Frontal cortex (tissue), 4 donors: Measurements from ENCODE around the gene KRT13. TPM values are rescaled to one million over a fixed set of nuclear protein-coding genes. Genes with fewer than 3 reads are reported as not detected.

ENCODE experiments used
- DNase-seq, 2 donors: peaks; one replicate each; pipeline ENCODE4 v3.0.0; 2012; ENCODE audit warnings: low spot score in 2 of 2
- FAIRE-seq: peaks from 2 replicates; lab custom pipeline; 2012; peaks lifted over from hg19 to GRCh38; lab: Jason Lieb, UNC
- total RNA-seq: library from RNA; depleted of rRNA; stranded (reverse); fragments of >200 nt; gene quantifications from one replicate; pipeline ENCODE4 v1.2.3, GENCODE V29; 2014
- donor health status: control.
- donor health status: control.
- donor health status: control.

Gene KRT13
- total RNA-seq, 1 donor from 2014 or later: not detected

DNA sequence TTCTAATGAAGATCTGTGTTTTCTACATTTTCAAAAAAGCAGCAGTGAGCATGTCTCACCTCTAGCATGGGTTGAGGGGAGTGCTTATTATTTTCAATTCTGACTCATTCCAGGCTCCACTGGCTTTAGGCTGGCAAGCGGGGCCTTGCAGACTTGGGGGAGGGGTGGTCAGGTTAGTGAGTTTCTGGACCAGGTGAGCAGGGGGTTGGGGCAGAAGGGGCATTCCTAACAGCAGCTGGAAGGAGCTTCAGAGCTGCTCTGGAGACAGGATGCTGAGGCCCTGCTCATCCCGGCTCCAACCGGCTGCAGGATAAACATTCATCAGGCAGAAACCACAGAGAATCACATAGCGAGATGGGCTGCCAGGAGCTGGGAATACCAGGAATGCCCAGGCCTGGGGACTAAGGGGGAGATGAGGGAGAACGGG, 33.2 kb upstream of the KRT13 start:
- DNase-seq (no peak), FAIRE-seq (no peak)

DNA sequence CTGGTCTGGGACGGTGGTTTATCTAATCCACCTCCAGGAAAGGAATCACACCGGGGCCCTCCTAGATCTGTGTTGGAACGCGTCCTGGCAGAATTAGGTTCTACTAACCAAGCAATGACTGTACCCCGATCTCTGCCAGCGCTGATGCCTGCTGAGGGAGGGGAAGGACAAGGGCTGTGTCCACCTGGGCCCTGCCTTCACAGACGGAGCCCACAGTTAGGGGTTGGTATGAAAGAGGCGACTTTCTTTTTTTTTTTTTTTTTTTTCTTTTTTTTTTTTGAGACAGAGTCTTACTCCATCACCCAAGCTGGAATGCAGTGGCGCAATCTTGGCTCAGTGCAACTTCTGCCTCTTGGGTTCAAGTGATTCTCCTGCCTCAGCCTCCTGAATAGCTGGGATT, 32.6 kb upstream of the KRT13 start:
- FAIRE-seq (no peak), DNase-seq (no peak)

DNA sequence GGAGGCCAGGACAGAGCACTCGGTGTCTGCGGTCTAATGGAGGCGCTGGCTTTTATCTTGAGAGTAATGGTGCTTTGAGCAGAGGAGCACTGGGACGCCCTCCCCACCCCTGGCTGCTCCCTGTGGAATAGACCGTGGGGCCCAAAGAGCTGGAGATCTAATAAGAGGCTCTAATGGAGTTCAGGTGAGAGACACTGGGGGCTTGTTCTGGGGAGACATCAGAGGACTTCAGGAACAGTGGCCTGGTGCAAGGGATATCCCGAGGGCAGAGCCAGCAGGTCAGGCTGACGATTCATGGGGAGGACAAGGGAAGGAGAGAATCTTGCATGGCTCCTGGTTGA, 32.2 kb upstream of the KRT13 start:
- DNase-seq: no peak
- no peak for FAIRE-seq

DNA sequence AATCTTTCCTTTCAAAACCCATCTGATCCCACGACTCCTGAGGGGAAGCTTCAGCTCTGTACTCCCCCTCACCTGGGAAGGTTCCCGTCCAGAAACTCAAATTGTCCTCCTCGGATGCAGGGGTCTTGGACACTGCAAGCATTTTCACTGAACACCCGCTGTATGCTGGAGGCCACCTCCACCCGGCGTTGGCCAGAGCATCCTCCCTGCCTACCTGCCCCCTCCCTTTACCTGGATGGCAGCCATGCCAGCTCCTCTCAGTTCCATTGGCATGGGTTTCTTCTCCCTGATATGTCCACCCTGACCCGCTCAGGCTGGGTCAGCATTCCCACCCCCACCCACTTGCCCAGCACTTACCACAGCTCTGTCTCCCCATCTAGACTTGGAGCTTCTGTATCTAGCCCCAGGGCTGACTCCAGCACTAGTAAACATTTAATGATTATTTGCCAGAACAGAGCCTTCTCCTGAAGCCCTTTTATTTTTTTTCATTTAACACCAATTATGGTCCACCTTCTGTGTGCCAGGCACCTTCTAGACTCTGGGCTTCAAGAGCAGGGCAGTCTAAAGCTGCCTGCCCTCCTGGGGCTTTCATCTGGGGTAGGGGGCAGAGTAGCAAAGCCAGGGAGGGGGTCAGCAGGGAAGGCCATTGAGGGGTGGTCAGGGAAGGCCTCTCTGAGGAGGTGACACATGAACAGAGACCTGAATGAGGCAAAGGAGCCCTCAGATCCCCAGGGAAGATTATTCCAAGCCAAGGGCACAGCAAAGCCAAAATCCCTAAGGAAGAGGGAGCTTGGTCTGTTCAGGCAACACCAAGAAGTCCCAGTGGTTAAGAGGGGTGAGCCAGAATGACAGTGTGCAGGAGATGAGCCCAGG, 31.6 kb upstream of the KRT13 start:
- DNase-seq (no peak), FAIRE-seq (no peak)

DNA sequence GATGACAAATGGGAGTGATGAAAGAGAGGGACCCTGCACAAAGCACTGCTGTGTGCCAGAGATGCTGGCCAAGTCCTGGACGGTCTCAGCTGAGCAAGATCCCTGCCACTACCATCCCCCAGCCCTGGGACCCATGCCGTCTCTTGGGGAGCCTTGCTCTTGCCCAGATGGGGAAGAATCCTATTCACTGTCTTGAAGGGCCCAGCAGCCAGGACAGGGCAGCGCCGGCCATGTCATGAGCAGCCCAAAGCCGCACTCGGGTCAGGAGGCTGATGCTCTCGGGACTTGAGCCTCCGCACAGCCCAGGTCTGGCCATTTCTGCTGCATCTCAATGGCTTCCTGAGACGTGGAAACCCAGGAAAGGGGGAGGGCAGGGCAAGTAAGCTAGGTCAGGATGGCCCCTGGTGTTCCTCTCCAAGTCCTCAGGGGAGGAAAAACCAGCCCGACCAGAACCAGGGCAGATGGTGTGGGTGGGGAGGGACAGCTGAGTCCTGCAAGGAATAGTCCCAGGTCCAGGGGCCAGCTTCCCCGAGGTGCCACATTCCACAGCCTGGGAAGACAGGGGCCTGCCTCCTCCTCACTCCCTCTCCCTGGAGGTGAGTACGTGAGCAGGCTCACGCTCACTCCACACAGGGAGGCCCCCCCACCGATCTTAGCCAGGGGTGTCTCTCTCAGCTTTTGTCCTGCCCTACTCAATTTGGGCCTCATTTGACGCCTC, 30.5 kb upstream of the KRT13 start:
- FAIRE-seq: no peak
- no peak for DNase-seq

DNA sequence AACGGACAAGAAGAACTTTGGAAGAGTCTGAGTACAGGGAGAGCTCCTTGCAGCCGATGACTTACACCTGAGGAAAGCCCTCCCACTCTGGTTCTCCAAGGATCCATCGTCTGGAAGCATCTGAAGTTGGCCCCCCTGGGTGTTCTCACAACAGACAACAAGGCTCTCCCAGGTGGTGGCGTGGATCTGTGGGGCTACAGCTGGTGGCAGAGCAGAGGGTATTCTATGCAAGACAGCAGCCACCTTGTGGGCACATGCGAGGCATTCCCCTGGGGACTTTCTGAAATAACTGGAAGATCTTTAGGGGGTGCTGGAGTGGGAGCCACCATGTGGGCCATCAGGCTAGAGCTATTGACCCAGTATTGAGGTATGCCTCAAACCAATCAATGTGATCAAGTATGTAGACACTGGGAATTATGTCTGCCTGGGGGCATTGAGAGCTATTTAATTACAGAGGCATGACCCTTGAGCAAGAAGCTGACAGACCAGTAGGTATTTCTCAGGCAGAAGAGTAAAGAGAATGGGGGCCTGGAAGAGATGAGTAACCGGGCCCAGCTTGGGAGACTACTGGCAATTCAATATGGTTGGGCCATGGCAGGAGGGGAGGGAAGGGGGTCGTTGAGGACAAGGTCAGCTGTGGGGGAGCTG, 29.6 kb upstream of the KRT13 start:
- FAIRE-seq (no peak), DNase-seq (no peak)

DNA sequence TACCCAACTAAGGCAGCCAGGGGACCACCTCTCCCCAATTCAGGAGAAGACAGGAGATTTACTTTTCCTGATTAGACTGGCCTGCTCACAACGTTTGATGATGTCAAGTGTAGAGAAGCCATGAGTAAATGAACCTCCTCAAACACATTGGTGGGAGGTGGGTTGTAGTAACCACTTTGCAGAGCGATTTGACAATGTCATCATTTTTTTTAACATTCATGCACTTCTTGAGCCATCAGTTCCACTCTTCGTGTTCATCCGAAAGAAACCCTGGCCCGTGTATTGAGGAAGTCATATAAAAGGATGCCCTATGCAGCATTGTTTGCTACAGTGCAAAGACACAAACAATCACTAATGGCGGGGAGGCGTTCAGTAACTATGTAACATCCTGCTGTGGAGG, 28.2 kb upstream of the KRT13 start:
- FAIRE-seq: no peak
- no peak for DNase-seq

DNA sequence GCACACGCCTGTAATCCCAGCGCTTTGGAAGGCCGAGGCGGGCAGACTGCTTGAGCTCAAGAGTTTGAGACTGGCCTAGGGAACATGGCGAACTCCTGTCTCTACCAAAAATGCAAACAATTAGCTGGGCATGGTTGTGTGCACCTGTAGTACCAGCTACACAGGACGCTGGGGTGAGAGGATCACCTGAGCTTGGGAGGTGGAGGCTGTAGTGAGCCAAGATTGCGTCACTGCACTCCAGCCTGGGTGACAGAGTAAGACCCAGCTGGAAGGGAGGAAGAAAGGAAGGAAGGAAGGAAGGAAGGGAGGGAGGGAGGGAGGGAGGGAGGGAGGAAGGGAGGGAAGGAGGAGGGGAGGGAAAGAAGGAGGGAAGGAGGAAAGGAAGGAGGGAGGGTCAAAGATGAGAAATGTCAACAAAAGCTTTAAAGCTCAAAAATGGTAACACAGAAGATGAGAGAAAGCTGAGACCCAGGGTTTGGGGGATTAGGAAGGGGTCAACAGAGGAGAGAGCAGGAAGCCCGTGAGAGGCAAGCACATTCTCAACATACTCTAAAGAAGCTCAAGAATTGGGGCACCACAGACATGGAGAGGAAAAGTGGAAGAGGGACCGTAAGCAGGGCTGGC, 27.6 kb upstream of the KRT13 start:
- DNase-seq: no peak
- FAIRE-seq: no peak

DNA sequence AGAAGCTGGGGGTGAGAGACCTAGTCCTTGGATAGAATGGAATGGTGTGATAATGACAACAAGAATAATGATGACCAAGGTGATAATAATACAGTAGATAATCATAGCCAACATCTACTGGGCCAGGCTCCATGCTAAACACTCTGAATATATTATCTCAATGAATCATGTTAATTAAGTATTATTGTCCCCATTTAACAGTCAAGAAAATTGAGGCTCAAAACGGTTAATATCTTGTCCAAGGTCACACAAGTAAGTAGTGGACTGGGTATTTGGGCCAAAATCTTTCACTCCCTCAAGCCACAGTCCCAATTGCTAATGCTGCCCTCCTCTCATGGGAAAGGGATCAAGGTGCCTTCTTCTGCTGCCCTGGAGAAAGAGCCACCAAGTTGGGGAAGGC, 26.6 kb upstream of the KRT13 start:
- no peak for DNase-seq

DNA sequence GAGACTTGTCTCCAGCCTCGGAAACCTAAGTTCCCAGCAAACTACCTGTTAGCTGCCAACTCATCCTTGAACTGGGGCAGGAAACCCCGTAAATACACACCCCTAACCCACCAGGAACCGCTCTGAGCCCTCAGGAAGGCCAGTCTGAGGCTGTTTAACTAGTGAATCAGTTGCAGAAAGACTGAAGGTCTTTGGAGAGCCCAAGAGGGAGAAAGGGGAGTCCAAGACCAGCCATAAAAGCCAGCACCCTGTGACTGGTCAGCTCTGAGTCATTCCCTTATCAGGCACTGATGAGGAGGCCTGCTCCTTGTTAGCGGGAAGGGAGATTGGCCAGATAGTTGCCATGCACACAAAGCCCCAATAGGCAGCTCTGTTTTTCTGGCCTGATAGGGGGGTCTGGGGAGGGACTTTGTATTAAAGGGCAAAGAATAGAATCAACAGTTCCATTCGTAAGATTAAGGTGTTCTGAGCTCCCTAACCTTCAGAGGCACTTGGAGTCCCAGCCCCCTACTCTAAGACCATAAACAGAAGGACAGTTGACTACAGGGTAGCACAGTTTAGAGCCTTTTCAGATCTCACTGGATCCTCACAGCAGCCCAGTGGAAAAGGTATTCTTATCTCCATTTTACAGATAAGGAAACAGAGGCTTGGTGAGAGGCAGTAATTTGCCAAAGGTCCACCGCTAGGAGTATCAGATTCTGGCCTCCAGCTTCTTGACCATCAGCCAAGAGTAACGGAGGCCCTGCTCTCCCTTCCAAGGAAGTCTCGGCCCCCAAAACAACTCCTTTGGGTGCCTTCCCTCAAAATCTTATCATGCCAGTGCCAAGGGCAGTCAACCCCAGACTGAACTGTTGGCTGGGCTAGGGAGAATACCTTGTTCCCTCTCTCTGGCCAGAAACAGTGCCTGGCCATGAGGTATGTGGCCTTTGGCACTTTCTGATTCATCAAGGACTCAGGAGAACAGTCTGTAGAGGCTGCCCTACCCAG, 24.9 kb upstream of the KRT13 start:
- no peak for DNase-seq
- no peak for FAIRE-seq

More for the DNA sequence above, 26.6 kb upstream of the KRT13 start:
- no peak for FAIRE-seq

DNA sequence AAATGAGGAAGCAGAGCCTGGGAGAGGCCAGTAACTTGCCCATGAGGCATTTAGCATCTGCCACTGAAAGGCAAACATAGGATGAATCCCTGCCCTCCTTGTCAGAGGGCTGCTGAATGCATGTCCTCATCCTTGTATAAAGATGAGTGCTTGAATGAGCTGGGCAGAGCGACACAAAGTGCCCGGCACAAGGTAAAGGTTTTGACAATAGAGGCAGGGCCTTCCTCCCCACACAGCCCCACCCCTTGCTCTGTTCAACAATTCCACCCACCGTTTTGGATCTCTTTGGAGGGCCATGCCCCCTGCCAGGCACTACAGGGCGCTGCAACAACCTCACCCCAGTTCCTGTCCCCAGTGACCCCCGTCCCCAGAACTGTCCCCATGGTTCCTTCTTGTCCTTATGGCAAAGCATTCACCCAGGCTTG, 24.1 kb upstream of the KRT13 start:
- DNase-seq (no peak), FAIRE-seq (no peak)

DNA sequence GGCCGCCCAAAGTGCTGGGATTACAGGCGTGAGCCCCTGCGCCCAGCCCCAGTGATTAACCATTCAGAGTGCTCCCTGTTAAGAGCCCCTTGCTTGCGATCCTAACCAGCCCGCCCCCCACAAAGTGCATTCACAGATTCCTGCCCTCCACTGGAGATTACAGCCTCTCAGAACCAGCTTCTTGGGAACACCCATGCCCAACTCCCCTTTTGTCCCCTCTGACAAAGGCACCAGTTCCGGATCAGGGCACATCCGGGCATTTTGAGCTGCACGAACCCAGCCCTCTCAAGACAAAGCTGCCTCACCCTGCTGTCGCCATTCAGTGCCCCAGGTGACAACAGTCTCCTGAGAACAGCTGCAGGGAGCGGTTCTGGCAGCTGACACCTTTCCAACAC, 23.5 kb upstream of the KRT13 start:
- DNase-seq (no peak), FAIRE-seq (no peak)

DNA sequence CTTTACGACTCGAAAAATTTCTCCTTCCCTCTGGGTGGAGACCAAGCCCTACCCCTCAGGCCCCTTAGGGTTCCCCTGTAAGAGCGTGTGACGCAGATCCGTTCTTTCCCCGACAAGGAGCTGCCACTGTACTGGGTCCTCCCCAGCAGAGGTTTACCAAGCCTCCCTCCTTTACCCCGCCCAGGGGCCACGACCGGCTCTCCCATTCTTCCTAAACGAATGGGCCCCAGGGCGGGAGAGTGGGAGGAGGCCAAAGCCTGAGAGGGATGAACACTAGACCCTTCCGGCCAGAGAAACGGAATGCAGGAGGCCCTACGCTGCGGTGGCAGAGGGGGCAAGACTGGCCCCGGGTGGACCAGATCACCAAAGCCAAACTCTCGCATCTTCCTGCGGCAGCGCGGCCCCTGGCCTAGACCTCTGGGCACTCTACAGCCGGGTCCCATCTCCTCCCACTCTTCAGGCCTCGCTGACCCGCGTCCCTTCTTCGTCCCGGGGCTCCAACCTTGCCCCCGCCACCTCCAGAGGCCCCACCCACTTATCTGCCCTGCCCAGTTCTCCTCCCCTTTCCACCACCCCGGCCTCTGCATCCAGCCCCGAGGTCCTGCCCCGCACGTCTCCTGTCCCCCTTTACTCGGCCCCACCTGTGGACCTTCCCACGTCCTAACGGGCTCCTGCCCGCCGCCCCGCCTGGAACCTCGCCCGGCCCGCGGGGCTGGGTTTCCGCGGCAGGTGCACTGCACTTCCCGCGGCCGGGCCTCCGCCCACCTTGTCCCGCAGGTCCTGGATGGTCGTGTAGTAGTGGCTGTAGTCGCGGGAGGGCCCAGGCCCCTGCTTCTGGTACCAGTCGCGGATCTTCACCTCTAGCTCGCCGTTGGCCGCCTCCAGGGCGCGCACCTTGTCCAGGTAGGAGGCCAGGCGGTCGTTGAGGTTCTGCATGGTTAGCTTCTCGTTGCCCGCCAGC, 21.9 kb upstream of the KRT13 start:
- no peak for DNase-seq
- FAIRE-seq: no peak

DNA sequence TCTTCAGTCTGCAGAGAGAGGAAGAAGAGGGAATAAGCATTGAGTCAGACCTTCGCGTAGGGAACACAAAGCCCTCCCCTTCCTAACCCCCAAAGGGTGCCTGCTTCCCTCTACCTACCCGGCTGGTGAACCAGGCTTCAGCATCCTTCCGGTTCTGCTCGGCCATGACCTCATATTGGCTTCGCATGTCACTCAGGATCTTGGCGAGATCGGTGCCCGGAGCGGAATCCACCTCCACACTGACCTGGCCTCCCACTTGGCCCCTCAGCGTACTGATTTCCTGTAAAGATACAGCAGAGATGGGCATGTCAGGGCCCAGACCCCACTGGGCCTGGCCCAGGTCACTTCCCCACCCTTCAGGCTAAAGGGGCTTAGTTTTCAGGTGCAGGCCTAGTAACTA, 18.8 kb upstream of the KRT13 start:
- DNase-seq (no peak), FAIRE-seq (no peak)

DNA sequence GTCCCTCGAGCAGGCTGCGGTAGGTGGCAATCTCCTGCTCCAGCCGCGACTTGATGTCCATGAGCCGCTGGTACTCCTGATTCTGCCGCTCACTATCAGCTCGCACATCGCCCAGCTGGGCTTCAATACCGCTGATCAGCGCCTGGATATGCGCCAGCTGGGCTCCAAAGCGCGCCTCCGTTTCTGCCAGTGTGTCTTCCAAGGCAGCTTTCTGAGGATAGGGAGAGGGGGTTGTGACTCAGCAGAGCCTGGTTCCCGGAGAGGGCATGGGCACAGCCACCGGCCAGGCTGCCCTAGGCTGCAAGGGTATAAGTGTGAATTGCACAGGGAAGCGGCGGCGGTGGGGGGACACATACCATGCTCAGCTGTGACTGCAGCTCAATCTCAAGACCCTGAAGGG, 18.4 kb upstream of the KRT13 start:
- FAIRE-seq (no peak), DNase-seq (no peak)

DNA sequence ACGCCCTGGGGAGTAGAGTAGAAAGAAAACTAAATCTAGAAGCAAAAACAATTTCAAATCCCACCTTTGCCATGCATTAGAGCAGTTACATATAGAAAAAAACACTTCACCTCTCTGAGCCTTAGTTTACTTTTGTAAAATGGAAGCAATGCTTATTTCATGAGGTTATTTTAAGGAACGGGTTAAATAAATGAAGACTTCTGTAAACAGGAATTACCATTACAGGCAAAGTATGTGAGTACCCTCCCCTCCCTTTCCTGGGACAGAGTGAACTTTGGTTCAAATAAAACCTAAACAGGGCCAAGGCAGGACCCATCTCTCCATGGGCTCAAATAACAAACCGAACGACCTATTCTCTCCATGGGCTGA, 17.8 kb upstream of the KRT13 start:
- no peak for DNase-seq
- no peak for FAIRE-seq

DNA sequence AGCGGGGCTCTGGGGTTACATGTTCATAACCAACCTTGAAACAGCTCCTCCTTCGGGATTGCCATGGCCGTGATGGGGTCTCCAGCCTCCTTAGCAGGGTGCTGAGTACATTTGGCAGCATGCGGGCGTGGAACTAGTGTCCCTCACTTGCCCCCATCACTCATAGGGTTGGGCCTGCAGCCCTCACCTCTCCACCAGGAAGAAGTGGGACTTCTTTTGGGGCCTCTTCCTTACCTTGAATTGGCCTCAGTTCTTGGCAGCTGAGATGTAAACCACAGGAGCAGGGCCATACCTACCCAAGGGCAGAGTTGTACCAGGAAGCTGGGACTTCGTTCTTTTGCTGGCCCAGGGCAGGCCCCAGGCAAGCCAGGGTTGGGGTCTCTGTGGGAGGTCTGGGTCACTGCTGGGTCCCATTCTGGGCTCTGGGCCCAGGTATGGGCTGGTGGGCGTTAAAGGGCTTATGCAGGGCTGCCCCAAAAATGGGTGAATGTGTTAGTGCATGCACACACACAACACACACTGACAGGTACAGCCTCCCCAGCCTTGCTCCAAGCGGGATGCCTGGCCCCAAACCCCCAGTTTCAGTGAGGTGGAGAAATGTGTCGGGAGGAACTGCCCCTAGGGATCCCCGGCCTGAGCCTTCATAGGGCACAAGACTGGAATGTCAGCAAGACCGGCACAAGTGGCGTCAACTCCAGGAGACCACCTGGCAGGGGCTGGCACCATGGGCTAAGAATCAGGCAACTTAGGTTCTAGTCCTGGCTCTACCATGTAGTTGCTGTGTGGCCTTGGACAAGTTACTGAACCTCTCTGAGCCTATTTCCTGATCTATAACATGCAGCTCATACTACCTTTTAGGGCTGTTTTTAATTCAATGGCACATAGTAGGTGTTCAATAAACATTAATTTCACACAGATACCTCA, 17.2 kb upstream of the KRT13 start:
- FAIRE-seq (no peak), DNase-seq (no peak)
